Stimulated activated naive CD4-positive, alpha-beta T cell (primary cell): Measurements from ENCODE around the gene POLR2A.
A peak's percentile ranks its signal among the peaks of the same experiment; 100 is the strongest.
"Not testable (repeated sequence)": the region's sequence is repeated elsewhere in the genome, so short reads cannot be mapped to it uniquely, and the experiment has no call there.

Source experiments
- DNase-seq, 6 experiments: peaks; one replicate each; lab custom pipeline; 2025; lab: John Stamatoyannopoulos, UW

Gene POLR2A

DNA sequence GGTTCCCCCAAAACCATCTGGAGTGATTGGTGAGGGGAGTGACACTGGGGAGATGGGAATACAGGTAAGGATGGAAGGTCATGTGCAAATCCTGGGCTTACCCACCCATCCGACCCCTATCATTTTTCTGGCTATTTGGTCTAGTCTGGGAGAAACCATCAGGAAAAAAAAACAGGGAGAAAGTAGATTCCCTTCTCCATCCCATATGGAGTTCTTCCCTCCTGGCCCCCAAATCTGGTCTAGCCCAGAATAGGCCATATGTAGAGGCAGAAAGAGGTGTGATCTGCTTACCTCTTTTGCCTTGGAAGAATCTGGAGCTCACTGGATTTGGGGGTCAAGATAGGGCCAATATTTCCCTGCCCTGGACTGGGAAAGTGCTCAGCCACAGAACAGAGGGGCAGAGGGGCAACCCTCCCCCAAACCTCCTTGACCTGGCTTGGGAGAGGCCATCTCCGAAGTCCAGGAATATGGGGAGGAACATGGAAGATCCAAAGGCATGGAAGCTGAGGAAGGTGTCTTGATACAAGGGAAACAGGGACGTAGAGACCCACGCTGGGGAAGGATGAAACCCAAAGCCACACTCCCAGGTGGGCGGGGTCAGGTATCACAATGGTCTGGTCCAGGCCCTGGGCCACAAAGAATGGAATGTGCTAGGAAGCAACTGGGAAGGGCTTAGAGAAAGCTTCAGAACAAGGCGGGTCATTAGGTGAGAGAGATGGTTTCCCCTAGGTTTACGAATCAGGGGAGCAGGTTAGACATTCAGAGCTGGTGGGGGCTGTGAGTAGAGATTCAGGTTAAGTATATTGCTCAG is 23.1 kb upstream of the POLR2A start:
- no peak for DNase-seq

- DNase-seq = no peak
Observed at GRCh38 chr17:7462474-7463371, 21.4 kb upstream of the POLR2A start.

DNA sequence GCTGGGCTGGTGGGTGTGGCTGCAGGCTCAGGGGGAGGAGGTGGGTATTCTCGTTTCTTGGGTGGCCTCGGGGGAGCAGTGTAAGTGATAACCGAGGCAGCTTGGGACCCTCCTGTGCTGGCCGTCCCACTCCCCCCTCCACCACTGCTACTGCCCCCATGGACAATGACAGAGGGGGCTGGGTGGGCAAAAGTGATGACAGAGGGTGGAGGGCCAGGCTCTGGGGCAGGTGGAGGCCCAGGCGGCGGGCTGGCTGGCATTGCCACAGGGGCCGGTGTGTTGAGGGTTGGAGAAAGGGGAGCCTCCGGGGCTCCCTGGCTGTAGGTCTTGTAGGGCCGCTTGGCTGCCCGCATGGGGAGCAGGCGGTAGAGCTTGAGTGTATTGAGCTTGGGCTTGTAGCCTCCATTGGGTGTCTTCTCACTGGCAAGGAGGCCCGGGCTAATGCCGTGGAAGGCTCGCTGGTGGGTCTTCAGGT is 20.8 kb upstream of the POLR2A start:
- DNase-seq = no peak

DNA sequence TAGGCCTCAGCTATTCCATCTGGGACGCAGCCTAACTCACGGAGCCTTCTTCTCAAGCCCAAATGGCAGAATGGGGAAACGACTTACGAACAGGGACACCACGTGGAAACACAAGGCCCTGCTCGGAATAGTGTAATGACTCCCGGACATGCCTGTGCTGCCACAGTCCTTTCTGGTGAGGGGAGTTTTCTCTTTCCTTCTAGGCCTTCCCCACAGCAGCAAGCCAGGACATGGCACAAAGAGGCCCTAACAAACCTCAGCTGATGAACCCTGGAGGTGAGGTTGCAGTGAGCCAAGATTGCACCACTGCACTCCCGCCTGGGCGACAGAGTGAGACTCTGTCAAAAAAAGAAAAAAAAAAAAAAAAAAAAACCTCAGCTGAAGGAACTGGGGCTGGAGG is 20.1 kb upstream of the POLR2A start:
- DNase-seq = no peak

- no peak for DNase-seq
Observed at GRCh38 chr17:7465597-7466275, 18.4 kb upstream of the POLR2A start.

- DNase-seq = no peak
Observed at GRCh38 chr17:7466318-7466638, 17.9 kb upstream of the POLR2A start.

GRCh38 chr17:7466639-7467341 is 17.4 kb upstream of the POLR2A start:
- no peak for DNase-seq

DNA sequence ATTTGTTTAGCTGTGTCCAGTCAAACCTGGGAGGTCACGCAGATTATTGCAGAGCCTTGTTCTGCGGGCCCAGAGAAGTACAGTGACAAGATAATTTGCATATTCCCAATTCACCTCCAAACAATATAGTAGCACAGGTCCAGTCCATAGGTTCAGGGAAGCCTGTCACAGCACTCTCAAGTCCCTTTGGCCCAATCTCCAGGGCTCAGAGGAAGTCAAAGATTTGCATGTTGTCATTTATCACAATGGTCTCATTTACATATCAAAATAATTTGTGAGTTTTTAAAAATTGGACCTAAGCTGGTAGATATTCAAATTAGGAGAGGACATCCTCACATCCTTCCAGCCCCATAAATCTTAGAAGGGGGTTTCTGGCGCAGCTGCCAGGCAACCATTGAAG is 16.7 kb upstream of the POLR2A start:
- DNase-seq = no peak

DNA sequence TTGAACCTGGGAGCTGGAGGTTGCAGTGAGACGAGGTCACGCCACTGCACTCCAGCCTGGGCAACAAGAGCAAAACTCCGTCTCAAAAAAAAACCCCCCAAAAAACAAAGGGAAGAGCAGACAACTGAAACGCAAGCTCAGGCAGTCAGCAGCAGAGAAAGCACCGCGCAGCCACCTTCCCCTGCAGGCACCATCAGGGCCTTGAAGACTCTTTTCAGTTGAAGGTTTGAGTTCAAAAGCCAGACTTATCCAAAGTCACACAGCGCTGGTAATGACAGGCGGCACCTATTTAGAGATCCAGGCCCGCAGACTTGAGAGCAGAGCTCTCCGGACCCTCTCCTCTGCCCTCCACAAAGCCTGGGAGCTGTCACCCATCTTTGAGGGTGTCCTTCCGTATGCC is 15.9 kb upstream of the POLR2A start:
- no peak for DNase-seq

DNA sequence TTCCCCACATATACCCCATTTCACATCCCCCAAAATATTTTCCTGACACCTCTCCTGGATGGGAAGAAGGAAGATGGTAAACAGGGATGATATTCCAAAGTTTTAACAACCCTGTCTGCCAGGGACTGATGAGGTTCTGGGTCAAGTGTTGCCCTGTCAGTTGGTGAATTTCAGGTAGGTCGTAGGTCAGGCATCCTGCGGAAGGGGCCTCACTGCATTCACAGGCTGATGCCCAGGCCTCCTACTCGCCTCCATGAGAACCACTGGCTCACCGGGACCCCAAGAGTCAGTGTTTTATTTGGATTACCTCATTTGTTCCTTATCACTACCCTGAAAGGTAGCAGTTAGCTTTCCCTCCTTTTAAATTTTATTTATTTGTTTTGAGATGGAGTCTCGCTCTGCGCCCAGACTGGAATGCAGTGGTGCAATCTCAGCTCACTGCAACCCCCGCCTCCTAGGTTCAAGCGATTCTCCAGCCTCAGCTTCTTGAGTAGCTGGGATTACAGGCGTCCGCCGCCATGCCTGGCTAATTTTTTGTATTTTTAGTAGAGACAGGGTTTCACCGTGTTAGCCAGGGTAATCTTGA is 15.3 kb upstream of the POLR2A start:
- DNase-seq = no peak

DNA sequence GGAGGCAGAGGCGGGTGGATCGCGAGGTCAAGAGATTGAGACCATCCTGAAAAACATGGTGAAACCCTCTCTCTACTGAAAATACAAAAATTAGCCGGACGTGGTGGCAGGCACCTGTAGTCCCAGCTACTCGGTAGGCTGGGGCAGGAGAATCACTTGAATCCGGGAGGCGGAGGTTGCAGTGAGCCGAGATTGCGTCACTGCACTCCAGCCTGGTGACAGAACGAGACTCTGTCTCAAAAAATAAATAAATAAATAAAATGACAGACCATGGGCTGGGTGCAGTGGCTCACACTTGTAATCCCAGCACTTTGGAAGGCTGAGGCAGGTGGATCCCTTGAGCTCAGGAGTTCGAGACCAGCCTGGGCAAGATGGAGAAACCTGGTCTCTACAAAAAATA is 14.3 kb upstream of the POLR2A start:
- DNase-seq = not testable (repeated sequence)

GRCh38 chr17:7470457-7470973 is 13.7 kb upstream of the POLR2A start:
- DNase-seq = not testable (repeated sequence)

GRCh38 chr17:7471729-7472128 is 12.4 kb upstream of the POLR2A start:
- peak in 1 of 6 experiments; percentile 10 for DNase-seq

DNA sequence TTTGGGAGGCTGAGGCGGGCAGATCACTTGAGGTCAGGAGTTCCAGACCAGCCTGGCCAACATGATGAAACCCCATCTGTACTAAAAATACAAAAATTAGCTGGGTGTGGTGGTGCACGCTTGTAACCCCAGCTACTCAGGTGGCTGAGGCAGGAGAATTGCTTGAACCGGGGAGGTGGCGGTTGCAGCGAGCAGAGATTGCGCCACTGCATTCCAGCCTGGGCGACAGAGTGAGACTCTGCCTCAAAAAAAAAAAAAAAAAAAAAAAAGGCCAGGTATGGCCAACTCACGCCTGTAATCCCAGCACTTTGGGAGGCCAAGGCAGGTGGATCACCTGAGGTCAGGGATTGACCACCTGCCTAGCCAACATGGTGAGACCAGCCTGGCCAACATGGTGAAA is 9.4 kb upstream of the POLR2A start:
- not testable (repeated sequence) for DNase-seq

GRCh38 chr17:7475764-7476422 is 8.3 kb upstream of the POLR2A start:
- DNase-seq = no peak

DNA sequence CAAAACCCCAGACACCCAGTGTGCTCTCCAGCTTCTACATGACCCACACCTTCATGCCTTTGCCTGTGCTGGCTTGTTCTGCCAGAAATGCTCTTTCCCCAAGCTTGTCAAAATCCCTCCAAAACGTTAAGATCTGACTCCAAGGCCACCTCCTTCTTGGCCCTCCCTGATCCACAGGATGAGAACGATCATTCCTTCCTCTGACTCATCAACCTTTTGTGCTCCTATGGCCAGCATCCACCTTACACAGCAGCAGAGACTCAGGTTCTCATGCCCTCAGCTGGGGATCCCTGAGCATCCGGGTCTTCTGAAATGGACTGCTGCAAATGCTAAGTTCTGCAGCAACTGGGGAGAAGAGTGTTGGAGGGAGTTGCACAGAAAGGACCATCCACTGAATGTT is 7.7 kb upstream of the POLR2A start:
- peak in 1 of 6 experiments; percentile 31 for DNase-seq

- DNase-seq = no peak
Observed at GRCh38 chr17:7476951-7477350, 7.2 kb upstream of the POLR2A start.

- DNase-seq = peak; percentile 32 to 59 (median 46)
Observed at GRCh38 chr17:7477392-7478275, 6.5 kb upstream of the POLR2A start.
